Measurements from ENCODE around the gene RPS8.

Gene RPS8

GRCh38 chr1:44826375-44827196 is 51.2 kb downstream of the RPS8 start:
- ChIA-PET CTCF (interaction anchor here (1.5 kb wide), 1 partner anchor 33 kb away, joined by 5 read pairs; no protein-coding TSS in a partner anchor), POLR2A (interaction anchor here (0.6 to 1.8 kb wide), 4 partner anchors 17 to 477 kb away, joined by 3 to 6 read pairs (median 4); partner anchors contain the start of genes PLK3 and PTCH2)
- no peak for DNase-seq (ENCODE audit: extremely low spot score)
- TF ChIP-seq BHLHE40 (IDR thresholded peaks at IDR 0.05; ENCODE audit: borderline replicate concordance) (no peak), FOXM1 (IDR thresholded peaks at IDR 0.05; ENCODE audit: borderline replicate concordance) (no peak), FOXK2 (IDR thresholded peaks at IDR 0.05) (no peak), PKNOX1 (IDR thresholded peaks at IDR 0.05) (no peak), HDGF (IDR thresholded peaks at IDR 0.05; ENCODE audit: borderline replicate concordance) (no peak)

GRCh38 chr1:44827197-44828002 is 52.1 kb downstream of the RPS8 start:
- DNase-seq (ENCODE audit: extremely low spot score), result no peak
- CTCF ChIA-PET, result interaction anchor here (1.5 kb wide), 1 partner anchor 34 kb away, joined by 5 read pairs; no protein-coding TSS in a partner anchor
- POLR2A ChIA-PET, result interaction anchor here (0.7 to 1.8 kb wide), 3 partner anchors 27 to 476 kb away, joined by 3 to 6 read pairs (median 4); partner anchors contain the start of gene PLK3
- no peak for TF ChIP-seq LEF1 (IDR thresholded peaks at IDR 0.05; ENCODE audit: borderline replicate concordance)
- no peak for TF ChIP-seq FOXA1 (IDR thresholded peaks at IDR 0.05)
- no peak for TF ChIP-seq FOXM1 (IDR thresholded peaks at IDR 0.05; ENCODE audit: borderline replicate concordance)
- TF ChIP-seq ELF4 (IDR thresholded peaks at IDR 0.05), result no peak
- no peak for TF ChIP-seq HDGF (IDR thresholded peaks at IDR 0.05; ENCODE audit: borderline replicate concordance)
- no peak for TF ChIP-seq PKNOX1 (IDR thresholded peaks at IDR 0.05)
- TF ChIP-seq ARNT (IDR thresholded peaks at IDR 0.05), result no peak
- TF ChIP-seq L3MBTL2 (conservative IDR thresholded peaks at IDR 0.05), result no peak
- TF ChIP-seq ZNF384 (IDR thresholded peaks at IDR 0.05), result no peak
- no peak for TF ChIP-seq CTBP1 (IDR thresholded peaks at IDR 0.05; ENCODE audit: borderline replicate concordance)
- no peak for TF ChIP-seq SP1 (IDR thresholded peaks at IDR 0.05)

GRCh38 chr1:44828003-44828651 is 52.8 kb downstream of the RPS8 start:
- no peak for DNase-seq (ENCODE audit: extremely low spot score)
- ChIA-PET CTCF (interaction anchor here (1.5 kb wide), 1 partner anchor 35 kb away, joined by 5 read pairs; no protein-coding TSS in a partner anchor), POLR2A (interaction anchor here (1.4 to 5.1 kb wide), 3 partner anchors 8 to 475 kb away, joined by 3 to 34 read pairs (median 6); partner anchors contain the start of gene PLK3)
- no peak for TF ChIP-seq TARDBP (IDR thresholded peaks at IDR 0.05)
- TF ChIP-seq ZNF384 (IDR thresholded peaks at IDR 0.05), result no peak
- TF ChIP-seq BHLHE40 (IDR thresholded peaks at IDR 0.05; ENCODE audit: borderline replicate concordance), result no peak
- TF ChIP-seq CTBP1 (IDR thresholded peaks at IDR 0.05; ENCODE audit: borderline replicate concordance), result no peak
- TF ChIP-seq L3MBTL2 (conservative IDR thresholded peaks at IDR 0.05), result no peak
- TF ChIP-seq ELF4 (IDR thresholded peaks at IDR 0.05), result no peak
- no peak for TF ChIP-seq SP1 (IDR thresholded peaks at IDR 0.05)
- TF ChIP-seq ARNT (IDR thresholded peaks at IDR 0.05), result no peak
- no peak for TF ChIP-seq FOXA1 (IDR thresholded peaks at IDR 0.05)
